Measurements from ENCODE around the gene PIAS2. TPM values are rescaled to one million over a fixed set of nuclear protein-coding genes. Genes with fewer than 3 reads are reported as not detected.

Gene PIAS2
- total and polyA plus RNA-seq, 2 of the 13 experiments (the other 11 are each of a cell fraction or from before 2014, with no cell fraction given) = 12.2 to 12.7 TPM

DNA sequence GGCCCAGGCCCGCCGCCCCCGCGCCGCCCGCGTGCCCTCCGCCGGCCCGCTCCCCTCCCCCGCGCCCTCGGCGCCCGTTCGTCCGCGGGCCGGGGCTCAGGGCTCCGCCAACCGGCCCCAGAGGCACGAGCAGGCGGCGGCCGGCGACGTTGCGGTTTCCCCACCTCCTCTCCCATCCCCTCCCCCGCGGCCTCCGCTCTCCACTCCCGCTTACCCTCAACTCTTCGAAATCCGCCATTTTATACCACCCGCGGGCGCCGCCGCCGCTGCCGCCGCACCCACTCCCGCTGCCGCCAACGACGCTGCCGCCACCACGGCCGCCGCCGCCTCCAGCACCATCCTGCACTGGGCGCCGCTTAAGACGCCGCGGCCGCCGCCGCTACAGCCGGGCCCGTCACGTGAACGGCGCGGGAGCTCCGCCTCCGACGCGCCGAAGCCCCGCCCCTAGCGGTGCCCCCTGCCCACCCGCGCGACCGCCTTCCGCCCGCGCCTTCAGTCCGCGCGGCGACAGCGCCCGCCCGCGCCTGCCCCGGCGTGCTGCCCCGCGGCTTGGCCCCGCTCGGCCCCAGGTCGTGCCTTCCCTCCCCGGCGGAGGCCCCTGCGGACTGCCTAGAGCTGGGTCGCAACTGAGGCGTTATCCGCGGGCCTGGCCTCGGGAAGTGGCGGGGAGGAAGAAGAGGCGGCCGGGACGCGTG is at the start of gene PIAS2, which contains the start of gene KATNAL2 (continued):
- TF ChIP-seq, protein P1, sequence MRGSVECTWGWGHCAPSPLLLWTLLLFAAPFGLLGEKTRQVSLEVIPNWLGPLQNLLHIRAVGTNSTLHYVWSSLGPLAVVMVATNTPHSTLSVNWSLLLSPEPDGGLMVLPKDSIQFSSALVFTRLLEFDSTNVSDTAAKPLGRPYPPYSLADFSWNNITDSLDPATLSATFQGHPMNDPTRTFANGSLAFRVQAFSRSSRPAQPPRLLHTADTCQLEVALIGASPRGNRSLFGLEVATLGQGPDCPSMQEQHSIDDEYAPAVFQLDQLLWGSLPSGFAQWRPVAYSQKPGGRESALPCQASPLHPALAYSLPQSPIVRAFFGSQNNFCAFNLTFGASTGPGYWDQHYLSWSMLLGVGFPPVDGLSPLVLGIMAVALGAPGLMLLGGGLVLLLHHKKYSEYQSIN (CRISPR knock-in tag; IDR thresholded peaks at IDR 0.05; ENCODE audit: borderline replicate concordance) = no peak
- TF ChIP-seq, protein P2, sequence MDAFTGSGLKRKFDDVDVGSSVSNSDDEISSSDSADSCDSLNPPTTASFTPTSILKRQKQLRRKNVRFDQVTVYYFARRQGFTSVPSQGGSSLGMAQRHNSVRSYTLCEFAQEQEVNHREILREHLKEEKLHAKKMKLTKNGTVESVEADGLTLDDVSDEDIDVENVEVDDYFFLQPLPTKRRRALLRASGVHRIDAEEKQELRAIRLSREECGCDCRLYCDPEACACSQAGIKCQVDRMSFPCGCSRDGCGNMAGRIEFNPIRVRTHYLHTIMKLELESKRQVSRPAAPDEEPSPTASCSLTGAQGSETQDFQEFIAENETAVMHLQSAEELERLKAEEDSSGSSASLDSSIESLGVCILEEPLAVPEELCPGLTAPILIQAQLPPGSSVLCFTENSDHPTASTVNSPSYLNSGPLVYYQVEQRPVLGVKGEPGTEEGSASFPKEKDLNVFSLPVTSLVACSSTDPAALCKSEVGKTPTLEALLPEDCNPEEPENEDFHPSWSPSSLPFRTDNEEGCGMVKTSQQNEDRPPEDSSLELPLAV (CRISPR knock-in tag; conservative IDR thresholded peaks at IDR 0.05; ENCODE audit: low read depth) = no peak
- TF ChIP-seq CHD4 (IDR thresholded peaks at IDR 0.05; ENCODE audit: borderline replicate concordance, low read length) = no peak
- TF ChIP-seq ETV5 (CRISPR knock-in tag; IDR thresholded peaks at IDR 0.05; ENCODE audit: borderline replicate concordance) = no peak
- TF ChIP-seq ZNF343 (CRISPR knock-in tag; IDR thresholded peaks at IDR 0.05) = no peak
- TF ChIP-seq ZNF747 (CRISPR knock-in tag; IDR thresholded peaks at IDR 0.05; ENCODE audit: borderline replicate concordance) = no peak
- TF ChIP-seq, protein P3, sequence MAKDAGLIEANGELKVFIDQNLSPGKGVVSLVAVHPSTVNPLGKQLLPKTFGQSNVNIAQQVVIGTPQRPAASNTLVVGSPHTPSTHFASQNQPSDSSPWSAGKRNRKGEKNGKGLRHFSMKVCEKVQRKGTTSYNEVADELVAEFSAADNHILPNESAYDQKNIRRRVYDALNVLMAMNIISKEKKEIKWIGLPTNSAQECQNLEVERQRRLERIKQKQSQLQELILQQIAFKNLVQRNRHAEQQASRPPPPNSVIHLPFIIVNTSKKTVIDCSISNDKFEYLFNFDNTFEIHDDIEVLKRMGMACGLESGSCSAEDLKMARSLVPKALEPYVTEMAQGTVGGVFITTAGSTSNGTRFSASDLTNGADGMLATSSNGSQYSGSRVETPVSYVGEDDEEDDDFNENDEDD (CRISPR knock-in tag; IDR thresholded peaks at IDR 0.05; ENCODE audit: borderline replicate concordance) = peak; percentile 42; the same call in 1 of the 2 replicates
- TF ChIP-seq MED1 (CRISPR knock-in tag; IDR thresholded peaks at IDR 0.05) = peak; percentile 55; the same call in 1 of the 2 replicates
- no peak for TF ChIP-seq NRL (CRISPR knock-in tag; IDR thresholded peaks at IDR 0.05; ENCODE audit: borderline replicate concordance)
- TF ChIP-seq, protein P4, sequence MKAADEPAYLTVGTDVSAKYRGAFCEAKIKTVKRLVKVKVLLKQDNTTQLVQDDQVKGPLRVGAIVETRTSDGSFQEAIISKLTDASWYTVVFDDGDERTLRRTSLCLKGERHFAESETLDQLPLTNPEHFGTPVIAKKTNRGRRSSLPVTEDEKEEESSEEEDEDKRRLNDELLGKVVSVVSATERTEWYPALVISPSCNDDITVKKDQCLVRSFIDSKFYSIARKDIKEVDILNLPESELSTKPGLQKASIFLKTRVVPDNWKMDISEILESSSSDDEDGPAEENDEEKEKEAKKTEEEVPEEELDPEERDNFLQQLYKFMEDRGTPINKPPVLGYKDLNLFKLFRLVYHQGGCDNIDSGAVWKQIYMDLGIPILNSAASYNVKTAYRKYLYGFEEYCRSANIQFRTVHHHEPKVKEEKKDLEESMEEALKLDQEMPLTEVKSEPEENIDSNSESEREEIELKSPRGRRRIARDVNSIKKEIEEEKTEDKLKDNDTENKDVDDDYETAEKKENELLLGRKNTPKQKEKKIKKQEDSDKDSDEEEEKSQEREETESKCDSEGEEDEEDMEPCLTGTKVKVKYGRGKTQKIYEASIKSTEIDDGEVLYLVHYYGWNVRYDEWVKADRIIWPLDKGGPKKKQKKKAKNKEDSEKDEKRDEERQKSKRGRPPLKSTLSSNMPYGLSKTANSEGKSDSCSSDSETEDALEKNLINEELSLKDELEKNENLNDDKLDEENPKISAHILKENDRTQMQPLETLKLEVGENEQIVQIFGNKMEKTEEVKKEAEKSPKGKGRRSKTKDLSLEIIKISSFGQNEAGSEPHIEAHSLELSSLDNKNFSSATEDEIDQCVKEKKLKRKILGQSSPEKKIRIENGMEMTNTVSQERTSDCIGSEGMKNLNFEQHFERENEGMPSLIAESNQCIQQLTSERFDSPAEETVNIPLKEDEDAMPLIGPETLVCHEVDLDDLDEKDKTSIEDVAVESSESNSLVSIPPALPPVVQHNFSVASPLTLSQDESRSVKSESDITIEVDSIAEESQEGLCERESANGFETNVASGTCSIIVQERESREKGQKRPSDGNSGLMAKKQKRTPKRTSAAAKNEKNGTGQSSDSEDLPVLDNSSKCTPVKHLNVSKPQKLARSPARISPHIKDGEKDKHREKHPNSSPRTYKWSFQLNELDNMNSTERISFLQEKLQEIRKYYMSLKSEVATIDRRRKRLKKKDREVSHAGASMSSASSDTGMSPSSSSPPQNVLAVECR (CRISPR knock-in tag; IDR thresholded peaks at IDR 0.05; ENCODE audit: borderline replicate concordance) = peak; percentile 42; the same call in 1 of the 2 replicates
- no peak for TF ChIP-seq SALL2 (CRISPR knock-in tag; IDR thresholded peaks at IDR 0.05)
- no peak for TF ChIP-seq ZNF782 (CRISPR knock-in tag; IDR thresholded peaks at IDR 0.05; ENCODE audit: borderline replicate concordance)
- TF ChIP-seq ZNF329 (CRISPR knock-in tag; IDR thresholded peaks at IDR 0.05; ENCODE audit: low read depth) = no peak
- peak; percentile 62; the same call in 1 of the 2 replicates for TF ChIP-seq ZNF766 (CRISPR knock-in tag; IDR thresholded peaks at IDR 0.05; ENCODE audit: borderline replicate concordance)
- TF ChIP-seq, protein P5, sequence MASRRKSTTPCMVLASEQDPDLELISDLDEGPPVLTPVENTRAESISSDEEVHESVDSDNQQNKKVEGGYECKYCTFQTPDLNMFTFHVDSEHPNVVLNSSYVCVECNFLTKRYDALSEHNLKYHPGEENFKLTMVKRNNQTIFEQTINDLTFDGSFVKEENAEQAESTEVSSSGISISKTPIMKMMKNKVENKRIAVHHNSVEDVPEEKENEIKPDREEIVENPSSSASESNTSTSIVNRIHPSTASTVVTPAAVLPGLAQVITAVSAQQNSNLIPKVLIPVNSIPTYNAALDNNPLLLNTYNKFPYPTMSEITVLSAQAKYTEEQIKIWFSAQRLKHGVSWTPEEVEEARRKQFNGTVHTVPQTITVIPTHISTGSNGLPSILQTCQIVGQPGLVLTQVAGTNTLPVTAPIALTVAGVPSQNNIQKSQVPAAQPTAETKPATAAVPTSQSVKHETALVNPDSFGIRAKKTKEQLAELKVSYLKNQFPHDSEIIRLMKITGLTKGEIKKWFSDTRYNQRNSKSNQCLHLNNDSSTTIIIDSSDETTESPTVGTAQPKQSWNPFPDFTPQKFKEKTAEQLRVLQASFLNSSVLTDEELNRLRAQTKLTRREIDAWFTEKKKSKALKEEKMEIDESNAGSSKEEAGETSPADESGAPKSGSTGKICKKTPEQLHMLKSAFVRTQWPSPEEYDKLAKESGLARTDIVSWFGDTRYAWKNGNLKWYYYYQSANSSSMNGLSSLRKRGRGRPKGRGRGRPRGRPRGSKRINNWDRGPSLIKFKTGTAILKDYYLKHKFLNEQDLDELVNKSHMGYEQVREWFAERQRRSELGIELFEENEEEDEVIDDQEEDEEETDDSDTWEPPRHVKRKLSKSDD (CRISPR knock-in tag; IDR thresholded peaks at IDR 0.05; ENCODE audit: low read depth) = no peak
- TF ChIP-seq, protein P6, sequence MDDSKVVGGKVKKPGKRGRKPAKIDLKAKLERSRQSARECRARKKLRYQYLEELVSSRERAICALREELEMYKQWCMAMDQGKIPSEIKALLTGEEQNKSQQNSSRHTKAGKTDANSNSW (CRISPR knock-in tag; IDR thresholded peaks at IDR 0.05; ENCODE audit: borderline replicate concordance) = peak; percentile 38; the same call in 1 of the 2 replicates
